IMR-90 (cell line): ENCODE measurements around the gene NAA10.

Experiments
- BHLHE40 ChIP-seq: fragments of 150-350 bp; IDR thresholded peaks from 2 replicates; pipeline ENCODE4 v1.6.1; 2016; ENCODE audit warnings: mild to moderate bottlenecking, low read depth, low read length
- CEBPB ChIP-seq: IDR thresholded peaks from 2 replicates; pipeline ENCODE4 v1.6.1; 2012; ENCODE audit warnings: low read depth, low read length, improper control_type of control experiment
- FOS ChIP-seq: fragments of 150-350 bp; IDR thresholded peaks from 2 replicates; pipeline ENCODE4 v1.6.1; 2016; ENCODE audit warnings: low read depth, low read length
- POLR2A ChIP-seq: IDR thresholded peaks from 2 replicates; pipeline ENCODE4 v1.6.1; 2012; ENCODE audit warnings: mild to moderate bottlenecking, low read depth, low read length
- RFX5 ChIP-seq: IDR thresholded peaks from 2 replicates; pipeline ENCODE4 v1.8.0; 2012; ENCODE audit warnings: low read depth, mild to moderate bottlenecking, low read length, moderate library complexity
- SMC3 ChIP-seq: fragments of 150-350 bp; IDR thresholded peaks from 2 replicates; pipeline ENCODE4 v1.6.1; 2016; ENCODE audit warnings: low read depth, mild to moderate bottlenecking, antibody characterized with exemption, low read length, moderate library complexity
- TF ChIP-seq, protein P1 (sequence below): conservative IDR thresholded peaks from 2 replicates; pipeline ENCODE4 v1.5.1; 2012; ENCODE audit warnings: mild to moderate bottlenecking, low read depth, low read length, improper control_type of control experiment
- TF ChIP-seq, protein P2 (sequence below): fragments of 150-350 bp; IDR thresholded peaks from 2 replicates; pipeline ENCODE4 v1.6.1; 2017; ENCODE audit warnings: mild to moderate bottlenecking, antibody characterized with exemption, low read length, low read depth

GRCh38 chrX:153925387-153925738 lies 9.5 kb downstream of the NAA10 start:
- TF ChIP-seq, protein P1, sequence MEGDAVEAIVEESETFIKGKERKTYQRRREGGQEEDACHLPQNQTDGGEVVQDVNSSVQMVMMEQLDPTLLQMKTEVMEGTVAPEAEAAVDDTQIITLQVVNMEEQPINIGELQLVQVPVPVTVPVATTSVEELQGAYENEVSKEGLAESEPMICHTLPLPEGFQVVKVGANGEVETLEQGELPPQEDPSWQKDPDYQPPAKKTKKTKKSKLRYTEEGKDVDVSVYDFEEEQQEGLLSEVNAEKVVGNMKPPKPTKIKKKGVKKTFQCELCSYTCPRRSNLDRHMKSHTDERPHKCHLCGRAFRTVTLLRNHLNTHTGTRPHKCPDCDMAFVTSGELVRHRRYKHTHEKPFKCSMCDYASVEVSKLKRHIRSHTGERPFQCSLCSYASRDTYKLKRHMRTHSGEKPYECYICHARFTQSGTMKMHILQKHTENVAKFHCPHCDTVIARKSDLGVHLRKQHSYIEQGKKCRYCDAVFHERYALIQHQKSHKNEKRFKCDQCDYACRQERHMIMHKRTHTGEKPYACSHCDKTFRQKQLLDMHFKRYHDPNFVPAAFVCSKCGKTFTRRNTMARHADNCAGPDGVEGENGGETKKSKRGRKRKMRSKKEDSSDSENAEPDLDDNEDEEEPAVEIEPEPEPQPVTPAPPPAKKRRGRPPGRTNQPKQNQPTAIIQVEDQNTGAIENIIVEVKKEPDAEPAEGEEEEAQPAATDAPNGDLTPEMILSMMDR = no peak
- TF ChIP-seq, protein P2, sequence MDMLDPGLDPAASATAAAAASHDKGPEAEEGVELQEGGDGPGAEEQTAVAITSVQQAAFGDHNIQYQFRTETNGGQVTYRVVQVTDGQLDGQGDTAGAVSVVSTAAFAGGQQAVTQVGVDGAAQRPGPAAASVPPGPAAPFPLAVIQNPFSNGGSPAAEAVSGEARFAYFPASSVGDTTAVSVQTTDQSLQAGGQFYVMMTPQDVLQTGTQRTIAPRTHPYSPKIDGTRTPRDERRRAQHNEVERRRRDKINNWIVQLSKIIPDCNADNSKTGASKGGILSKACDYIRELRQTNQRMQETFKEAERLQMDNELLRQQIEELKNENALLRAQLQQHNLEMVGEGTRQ = no peak
- TF ChIP-seq POLR2A = no peak
- no peak for TF ChIP-seq RFX5
- no peak for TF ChIP-seq SMC3
- TF ChIP-seq CEBPB = no peak
- no peak for TF ChIP-seq BHLHE40
- TF ChIP-seq FOS = no peak
